Adrenal gland (tissue), 12 donors: ENCODE results near the gene COL26A1. TPM values are rescaled to one million over a fixed set of nuclear protein-coding genes. Genes with fewer than 3 reads are reported as not detected.

Experiments used
- DNase-seq, 7 donors: peaks; one replicate each; pipeline ENCODE4 v3.0.0-alpha.2; 2019 to 2020
- H3K27ac ChIP-seq, 5 donors: fragments of 200-600 bp; sonication (generic) in 4 of 5; 1 replicate in 3 of 5; 2 replicates in 2 of 5; pipeline versions ENCODE4 v1.5.1 to v1.8.0; 2016 to 2020; ENCODE audit warnings: mild to moderate bottlenecking in 1 of 5
- H3K27me3 ChIP-seq: fragments of 200-600 bp; 2 replicates; pipeline ENCODE4 v1.8.0; 2021
- H3K36me3 ChIP-seq, 2 donors: fragments of 200-600 bp; replicated peaks in 1 of 2; 1 replicate in 1 of 2; 2 replicates in 1 of 2; pipeline versions ENCODE4 v1.5.1 to v1.8.0; 2018 to 2022
- H3K4me1 ChIP-seq, 2 donors: fragments of 200-600 bp; replicated peaks in 1 of 2; 1 replicate in 1 of 2; 2 replicates in 1 of 2; pipeline versions ENCODE4 v1.5.1 to v1.8.0; 2018 to 2021
- H3K4me3 ChIP-seq, 4 donors: fragments of 200-600 bp; sonication (generic) in 3 of 4; one replicate each; pipeline ENCODE4 v1.5.1; 2016 to 2018
- H3K9me3 ChIP-seq, 3 donors: fragments of 200-600 bp; sonication (generic) in 1 of 3; replicated peaks in 1 of 3; 1 replicate in 2 of 3; 2 replicates in 1 of 3; pipeline versions ENCODE4 v1.5.1 to v1.8.0; 2016 to 2021
- POLR2A ChIP-seq, 2 donors: fragments of 450-650 bp; IDR thresholded peaks; one replicate each; pipeline ENCODE4 v1.6.1; 2017; ENCODE audit warnings: antibody characterized with exemption in 2 of 2, mild to moderate bottlenecking in 2 of 2, moderate library complexity in 1 of 2
- WGBS, 4 donors: extraction: QIAGEN DNeasy Blood & Tissue Kit in 2 of 4; methylation state at CpG; one replicate each; pipeline versions ENCODE4 v1.1.5 to v1.1.7; 2013 to 2017; 5-methylcytosine and 5-hydroxymethylcytosine counted together
- intact Hi-C, 2 donors: fragments of 100-400 bp; cut with DNase I; formaldehyde crosslinking; loops; one replicate each; pipeline versions ENCODE4 v1.14.1 to v1.15.0; 2022 to 2023
- polyA plus RNA-seq, 3 donors: library from polyadenylated mRNA; stranded (reverse); fragments of 200-250 nt in 2 of 3; fragments of 350-450 nt in 1 of 3; fragmentation: Illumina TruSeq in 1 of 3; extraction: RNeasy Lipid Tissue Mini Kit (QIAGEN cat#74804) in 1 of 3; gene quantifications; one replicate each; pipeline ENCODE4 v1.2.3, GENCODE V29; 2013 to 2014
- total RNA-seq, 9 donors: library from RNA; depleted of rRNA in 4 of 9; stranded (reverse); fragments of >200 nt in 4 of 9; fragments of 120-200 nt in 1 of 9; fragmentation: NEBNext Ultra II Directional in 1 of 9; extraction: Animal tissue kit (Norgen Biotek cat#: 25700) in 1 of 9; gene quantifications; one replicate each; pipeline versions ENCODE4 v1.1.0 to v1.2.4, GENCODE V29; 2013 to 2023
- TF ChIP-seq, protein P1 (sequence below), 6 experiments: fragments of 450-650 bp in 4 of 6; fragments of 200-600 bp in 2 of 6; sonication (generic) in 1 of 6; IDR thresholded peaks; 1 replicate in 5 of 6; 2 replicates in 1 of 6; pipeline versions ENCODE4 v1.5.1 to v1.8.0; 2016 to 2021; ENCODE audit warnings: antibody characterized with exemption in 6 of 6, mild to moderate bottlenecking in 2 of 6, moderate library complexity in 1 of 6
- donor health status: healthy with polysubstance abuse.
- donor health status: Bipolar disorder and iron deficiency.
- donor health status: DM: yes; HTN: yes; CAD: no.
- donor health status: DM: no; HTN: no; CAD: no.
- donor health status: DM: no; HTN: no; CAD: no.
- donor health status: DM: yes; HTN: yes; CAD: no.

Gene COL26A1
- total and polyA plus RNA-seq, 12 donors, result 0.64 to 18.8 (median 4.6) TPM

GRCh38 chr7:101589052-101589451 is 226.4 kb downstream of the COL26A1 start:
- H3K27me3 ChIP-seq, result no peaks in the 10 kb centered on the region
- WGBS, 4 donors, result 82 to 91% (median 87%) methylated on average over 5 of the region's 5 CpGs
- DNase-seq, result peak in 1 of 7 donors; percentile 29

GRCh38 chr7:101589976-101590662 is 227.4 kb downstream of the COL26A1 start:
- H3K27ac ChIP-seq, result no peak overlapping the region
- no peaks in the 10 kb centered on the region for H3K36me3 ChIP-seq
- no peaks in the 10 kb centered on the region for H3K27me3 ChIP-seq
- peak in 1 of 7 donors; percentile 29 for DNase-seq
- H3K4me3 ChIP-seq, result no peak overlapping the region
- H3K4me1 ChIP-seq, result no peaks in the 10 kb centered on the region
- TF ChIP-seq, protein P1, sequence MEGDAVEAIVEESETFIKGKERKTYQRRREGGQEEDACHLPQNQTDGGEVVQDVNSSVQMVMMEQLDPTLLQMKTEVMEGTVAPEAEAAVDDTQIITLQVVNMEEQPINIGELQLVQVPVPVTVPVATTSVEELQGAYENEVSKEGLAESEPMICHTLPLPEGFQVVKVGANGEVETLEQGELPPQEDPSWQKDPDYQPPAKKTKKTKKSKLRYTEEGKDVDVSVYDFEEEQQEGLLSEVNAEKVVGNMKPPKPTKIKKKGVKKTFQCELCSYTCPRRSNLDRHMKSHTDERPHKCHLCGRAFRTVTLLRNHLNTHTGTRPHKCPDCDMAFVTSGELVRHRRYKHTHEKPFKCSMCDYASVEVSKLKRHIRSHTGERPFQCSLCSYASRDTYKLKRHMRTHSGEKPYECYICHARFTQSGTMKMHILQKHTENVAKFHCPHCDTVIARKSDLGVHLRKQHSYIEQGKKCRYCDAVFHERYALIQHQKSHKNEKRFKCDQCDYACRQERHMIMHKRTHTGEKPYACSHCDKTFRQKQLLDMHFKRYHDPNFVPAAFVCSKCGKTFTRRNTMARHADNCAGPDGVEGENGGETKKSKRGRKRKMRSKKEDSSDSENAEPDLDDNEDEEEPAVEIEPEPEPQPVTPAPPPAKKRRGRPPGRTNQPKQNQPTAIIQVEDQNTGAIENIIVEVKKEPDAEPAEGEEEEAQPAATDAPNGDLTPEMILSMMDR (IDR thresholded peaks at IDR 0.05), result no peak
- no peak for TF ChIP-seq POLR2A (IDR thresholded peaks at IDR 0.05)
- H3K9me3 ChIP-seq, result no peaks in the 10 kb centered on the region
- 74 to 85% (median 82%) methylated on average over 10 to 15 of the region's 15 CpGs for WGBS, 4 donors
- intact Hi-C loops, result no loop called here

More at GRCh38 chr7:101589052-101589451, 226.4 kb downstream of the COL26A1 start:
- no peak overlapping the region for H3K4me3 ChIP-seq
- no peak for TF ChIP-seq POLR2A (IDR thresholded peaks at IDR 0.05)
- TF ChIP-seq, protein P1 (IDR thresholded peaks at IDR 0.05), result no peak
- no peaks in the 10 kb centered on the region for H3K4me1 ChIP-seq
- H3K36me3 ChIP-seq, result no peaks in the 10 kb centered on the region
- no peaks in the 10 kb centered on the region for H3K9me3 ChIP-seq
- intact Hi-C loops, result no loop called here
- H3K27ac ChIP-seq, result no peak overlapping the region

- 89 to 93% (median 92%) methylated on average over 12 to 18 of the region's 18 CpGs for WGBS, 4 donors
- intact Hi-C loops, result no loop called here
- Histone ChIP-seq H3K4me1 (no peaks in the 10 kb centered on the region), H3K36me3 (no peaks in the 10 kb centered on the region), H3K4me3 (no peak overlapping the region), H3K27ac (no peak overlapping the region), H3K9me3 (no peaks in the 10 kb centered on the region), H3K27me3 (no peaks in the 10 kb centered on the region)
- TF ChIP-seq POLR2A (IDR thresholded peaks at IDR 0.05), result no peak
- TF ChIP-seq, protein P1 (IDR thresholded peaks at IDR 0.05), result no peak
- DNase-seq, result peak in 1 of 7 donors; percentile 23
Measured at GRCh38 chr7:101590663-101591435, 228.2 kb downstream of the COL26A1 start.

- intact Hi-C loops, result no loop called here
- Histone ChIP-seq H3K27me3 (no peaks in the 10 kb centered on the region), H3K9me3 (peaks cover 0 to 4% (median 0%) of the 10 kb centered on the region in 3 donors), H3K27ac (no peak overlapping the region), H3K4me1 (no peaks in the 10 kb centered on the region), H3K4me3 (no peak overlapping the region), H3K36me3 (no peaks in the 10 kb centered on the region)
- DNase-seq, result no peak
- 87 to 96% (median 89%) methylated on average over 2 of the region's 2 CpGs for WGBS, 4 donors
- TF ChIP-seq, protein P1 (IDR thresholded peaks at IDR 0.05), result no peak
- TF ChIP-seq POLR2A (IDR thresholded peaks at IDR 0.05), result no peak
Measured at GRCh38 chr7:101591504-101591903, 228.8 kb downstream of the COL26A1 start.
